ENCODE measurements around the gene SGCA. TPM values are rescaled to one million over a fixed set of nuclear protein-coding genes. Genes with fewer than 3 reads are reported as not detected.

The SGCA gene
- total and polyA plus RNA-seq, 2 of the 8 experiments (the other 6 are each of a cell fraction or from before 2014, with no cell fraction given), result 0.12 TPM; not detected in 1

DNA sequence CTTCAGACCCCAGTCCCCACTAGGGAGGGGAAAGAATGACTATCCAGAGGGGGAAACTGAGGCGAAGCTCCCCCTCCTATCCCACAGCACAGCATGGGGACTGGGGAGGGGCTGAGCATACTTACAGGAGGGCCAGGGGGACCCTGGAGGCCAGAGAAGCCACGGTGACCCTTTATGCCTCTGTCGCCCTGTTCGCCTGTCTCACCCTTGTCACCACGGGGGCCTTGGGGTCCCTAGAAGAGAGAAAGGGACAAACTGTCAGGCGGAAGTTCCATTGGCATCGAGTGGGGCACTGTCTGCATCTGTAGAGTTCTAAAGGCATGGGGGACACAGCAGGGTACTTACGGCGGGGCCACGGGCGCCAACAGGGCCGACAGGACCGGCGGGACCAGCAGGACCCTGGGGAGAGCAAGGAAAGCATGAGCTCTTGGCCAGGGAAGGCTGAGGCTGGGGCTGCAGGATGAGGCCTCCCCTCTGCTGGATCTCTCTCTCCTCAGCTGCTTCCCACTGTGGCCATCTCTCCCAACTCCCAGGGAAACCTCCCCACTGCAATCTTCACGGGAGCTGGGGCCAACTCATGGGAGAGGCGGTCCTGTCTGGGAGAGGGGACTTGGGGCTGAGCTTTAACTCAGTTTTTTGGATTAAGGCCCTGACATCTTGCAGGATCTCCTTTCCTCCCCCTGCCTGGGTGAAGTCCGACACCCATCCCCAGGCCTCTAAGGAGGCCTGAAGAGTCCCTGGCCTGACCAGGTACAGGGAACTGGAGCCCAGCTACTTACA, 22.1 kb downstream of the SGCA start:
- H4K5ac ChIP-seq (ENCODE audit: insufficient read length, low read depth, low read length), result no peak overlapping the region
- CTCF ChIA-PET (ENCODE audit: partially characterized antibody), result interaction anchor here (0.9 to 2.8 kb wide), 10 partner anchors 9 to 105 kb away, joined by 3 to 19 read pairs (median 5); partner anchors contain the start of genes COL1A1 and TMEM92
- no peak overlapping the region for H4K91ac ChIP-seq (replicated peaks; ENCODE audit: insufficient read length, low read length)
- H4K8ac ChIP-seq (ENCODE audit: extremely low read depth, insufficient read depth, low read length), result no peak overlapping the region
- no peak overlapping the region for H3K4me3 ChIP-seq (ENCODE audit: extremely low read depth in 1 of 4, insufficient read depth in 2 of 4, low read depth in 3 of 4, low read length in 4 of 4)
- no peak overlapping the region for H3K4ac ChIP-seq (replicated peaks; ENCODE audit: insufficient read length, low read depth, low read length)
- no peaks in the 10 kb centered on the region for H3K79me1 ChIP-seq (ENCODE audit: low read depth, low read length)
- no peak overlapping the region for H3K27ac ChIP-seq (ENCODE audit: low read depth, low read length)
- WGBS, 2 experiments (ENCODE audit: extremely low coverage in 1 of 2, insufficient coverage in 1 of 2, insufficient read length in 1 of 2, insufficient replicate concordance in 2 of 2, low coverage in 1 of 2, low lambda C conversion rate in 2 of 2, missing lambda C conversion rate in 1 of 2), result 88% methylated on average over 17 of the region's 17 CpGs; no CpG with 5 or more reads in 1 of the 2 experiments
- no peak overlapping the region for H3K14ac ChIP-seq (ENCODE audit: insufficient read length)
- no peak overlapping the region for H2AFZ ChIP-seq (ENCODE audit: low read length)
- H2BK20ac ChIP-seq (ENCODE audit: low read length), result no peak overlapping the region
- H2BK12ac ChIP-seq (ENCODE audit: low read depth, low read length), result no peak overlapping the region
- H3K4me1 ChIP-seq (replicated peaks in 1 of 4; ENCODE audit: control insufficient read depth in 3 of 4, insufficient read depth in 4 of 4, low read length in 3 of 4), result peaks cover 0 to 16% (median 2%) of the 10 kb centered on the region in 4 experiments; a peak in 4 of 7 replicates
- FAIRE-seq (no peak), DNase-seq (ENCODE audit: low read depth in 1 of 2, low spot score in 2 of 2) (no peak)
- H3K23ac ChIP-seq (ENCODE audit: insufficient read length), result no peak overlapping the region
- POLR2A ChIA-PET (ENCODE audit: partially characterized antibody), result interaction anchor here (0.5 to 1.8 kb wide), 3 partner anchors 10 to 475 kb away, joined by 3 to 5 read pairs (median 4); no protein-coding TSS in a partner anchor
- H3K56ac ChIP-seq (replicated peaks; ENCODE audit: insufficient read length, low read depth, low read length), result no peak overlapping the region
- no peaks in the 10 kb centered on the region for H3K9me3 ChIP-seq (ENCODE audit: insufficient read depth in 2 of 2, low read depth in 1 of 2, low read length in 1 of 2)
- peaks cover 5 to 65% (median 28%) of the 10 kb centered on the region in 4 experiments; a peak in 6 of 8 replicates for H3K36me3 ChIP-seq (ENCODE audit: control insufficient read depth in 2 of 4, insufficient read depth in 4 of 4, low read length in 3 of 4)
- no peaks in the 10 kb centered on the region for H3K23me2 ChIP-seq (ENCODE audit: low read depth, low read length)
- H3K79me2 ChIP-seq (ENCODE audit: control insufficient read depth in 1 of 2, insufficient read depth in 2 of 2, low read length in 2 of 2), result no peaks in the 10 kb centered on the region
- no peak overlapping the region for H3K9ac ChIP-seq (replicated peaks in 1 of 4; ENCODE audit: extremely low read depth in 1 of 4, low read depth in 3 of 4, low read length in 3 of 4)
- no peak overlapping the region for H3K18ac ChIP-seq (ENCODE audit: extremely low read depth, low read length)
- H3K4me2 ChIP-seq (ENCODE audit: insufficient read depth in 1 of 2, low read depth in 2 of 2, low read length in 2 of 2), result no peak overlapping the region
- peaks cover 1 to 4% of the 10 kb centered on the region in 2 experiments for H4K20me1 ChIP-seq (replicated peaks in 1 of 2; ENCODE audit: control insufficient read depth in 1 of 2, insufficient read depth in 2 of 2, low read length in 2 of 2)
- H2BK15ac ChIP-seq (ENCODE audit: low read length), result no peak overlapping the region
- H2BK5ac ChIP-seq (ENCODE audit: low read depth, low read length), result no peak overlapping the region
- H2BK120ac ChIP-seq (replicated peaks; ENCODE audit: low read depth, low read length), result no peak overlapping the region
- no peak overlapping the region for H2AK5ac ChIP-seq (ENCODE audit: low read depth, low read length)
- no peaks in the 10 kb centered on the region for H3K27me3 ChIP-seq (replicated peaks in 1 of 4; ENCODE audit: control insufficient read depth in 3 of 4, extremely low read depth in 1 of 4, insufficient read depth in 3 of 4, low read length in 3 of 4)
- TF ChIP-seq BRCA1 (IDR thresholded peaks at IDR 0.05; ENCODE audit: low read depth, low read length), result no peak
- TF ChIP-seq BACH1 (IDR thresholded peaks at IDR 0.05; ENCODE audit: low read length), result no peak
- TF ChIP-seq CEBPB (IDR thresholded peaks at IDR 0.05; ENCODE audit: low read depth, low read length), result no peak
- no peak for TF ChIP-seq SP4 (IDR thresholded peaks at IDR 0.05; ENCODE audit: low read length)
- no peak for TF ChIP-seq TBP (IDR thresholded peaks at IDR 0.05; ENCODE audit: low read depth, low read length)
- no peak for TF ChIP-seq EZH2 (IDR thresholded peaks at IDR 0.05; ENCODE audit: low read depth, low read length, severe bottlenecking)
- no peak for TF ChIP-seq GTF2F1 (IDR thresholded peaks at IDR 0.05; ENCODE audit: borderline replicate concordance, low read depth, low read length)
- TF ChIP-seq KDM4A (IDR thresholded peaks at IDR 0.05; ENCODE audit: low read depth, low read length, severe bottlenecking), result no peak
- TF ChIP-seq HDAC2 (IDR thresholded peaks at IDR 0.05; ENCODE audit: borderline replicate concordance in 1 of 2, low read depth in 2 of 2, low read length in 2 of 2), result no peak
- TF ChIP-seq CHD2 (IDR thresholded peaks at IDR 0.05; ENCODE audit: low read length), result no peak
- no peak for TF ChIP-seq MAFK (IDR thresholded peaks at IDR 0.05; ENCODE audit: low read depth, low read length)
- TF ChIP-seq EGR1 (IDR thresholded peaks at IDR 0.05; ENCODE audit: borderline replicate concordance, low read depth, low read length), result no peak
- TF ChIP-seq SRF (IDR thresholded peaks at IDR 0.05; ENCODE audit: low read depth, low read length), result no peak
